ENCODE measurements around the gene PLN. TPM values are rescaled to one million over a fixed set of nuclear protein-coding genes. Genes with fewer than 3 reads are reported as not detected.

The PLN gene
- total and polyA plus RNA-seq, 10 donors = 0.43 to 3.9 (median 2.3) TPM

DNA sequence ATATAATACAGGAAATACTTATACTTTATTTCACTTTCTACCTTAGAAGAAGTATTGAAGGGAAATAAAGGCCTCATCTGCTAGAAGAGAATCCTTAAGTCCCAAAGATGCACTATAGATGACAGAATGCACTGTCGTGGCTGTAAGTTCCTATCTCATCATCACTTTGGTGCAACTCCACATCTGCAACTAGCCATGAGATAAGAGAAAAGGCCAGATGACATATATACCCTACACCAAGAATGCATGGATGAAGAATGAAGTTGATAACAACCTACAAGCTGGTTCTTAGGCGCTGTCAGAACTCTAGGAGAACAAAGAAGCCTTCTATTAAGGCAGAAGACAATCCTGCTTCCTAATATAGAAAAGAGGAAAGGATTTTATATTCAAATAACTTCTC, 11.6 kb upstream of the PLN start:
- no peaks in the 10 kb centered on the region for H3K4me1 ChIP-seq

DNA sequence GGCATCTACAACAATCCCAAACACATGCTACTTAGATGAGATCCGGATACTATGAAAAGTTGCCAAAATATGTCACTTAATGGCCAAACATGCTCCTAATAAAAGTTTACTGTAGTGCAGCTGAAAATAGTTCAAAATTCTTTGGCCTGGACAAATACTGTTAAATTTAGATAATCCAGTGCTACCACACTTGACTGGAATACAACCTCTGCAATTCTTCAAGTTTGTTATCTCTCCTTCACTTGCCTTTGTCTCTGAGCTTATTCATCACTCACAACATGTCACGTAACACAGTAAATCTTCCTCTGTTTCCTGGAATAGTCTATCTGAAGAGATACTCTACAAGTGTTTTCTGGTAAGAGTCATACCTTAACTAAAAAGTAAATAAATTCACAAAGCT, 10.5 kb upstream of the PLN start:
- WGBS, 5 donors = 66 to 79% (median 71%) methylated on average over 2 of the region's 2 CpGs
- no peak for DNase-seq

More for the DNA sequence above, 11.6 kb upstream of the PLN start:
- H3K27me3 ChIP-seq (replicated peaks in 1 of 7) = no peaks in the 10 kb centered on the region
- no peak for DNase-seq
- no peak overlapping the region for H3K27ac ChIP-seq
- peaks cover 0 to 1% (median 0%) of the 10 kb centered on the region in 8 donors for H3K9me3 ChIP-seq
- H3K36me3 ChIP-seq = no peaks in the 10 kb centered on the region
- H3K4me3 ChIP-seq = no peak overlapping the region
- intact Hi-C loops (cut with DNase I; ENCODE audit: low total_unique reads) = no loop called here
- no peak for TF ChIP-seq POLR2AphosphoS5 (IDR thresholded peaks at IDR 0.05)
- TF ChIP-seq, protein P1, sequence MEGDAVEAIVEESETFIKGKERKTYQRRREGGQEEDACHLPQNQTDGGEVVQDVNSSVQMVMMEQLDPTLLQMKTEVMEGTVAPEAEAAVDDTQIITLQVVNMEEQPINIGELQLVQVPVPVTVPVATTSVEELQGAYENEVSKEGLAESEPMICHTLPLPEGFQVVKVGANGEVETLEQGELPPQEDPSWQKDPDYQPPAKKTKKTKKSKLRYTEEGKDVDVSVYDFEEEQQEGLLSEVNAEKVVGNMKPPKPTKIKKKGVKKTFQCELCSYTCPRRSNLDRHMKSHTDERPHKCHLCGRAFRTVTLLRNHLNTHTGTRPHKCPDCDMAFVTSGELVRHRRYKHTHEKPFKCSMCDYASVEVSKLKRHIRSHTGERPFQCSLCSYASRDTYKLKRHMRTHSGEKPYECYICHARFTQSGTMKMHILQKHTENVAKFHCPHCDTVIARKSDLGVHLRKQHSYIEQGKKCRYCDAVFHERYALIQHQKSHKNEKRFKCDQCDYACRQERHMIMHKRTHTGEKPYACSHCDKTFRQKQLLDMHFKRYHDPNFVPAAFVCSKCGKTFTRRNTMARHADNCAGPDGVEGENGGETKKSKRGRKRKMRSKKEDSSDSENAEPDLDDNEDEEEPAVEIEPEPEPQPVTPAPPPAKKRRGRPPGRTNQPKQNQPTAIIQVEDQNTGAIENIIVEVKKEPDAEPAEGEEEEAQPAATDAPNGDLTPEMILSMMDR (IDR thresholded peaks at IDR 0.05 in 8 of 11, conservative IDR thresholded peaks at IDR 0.05 in 3 of 11) = no peak
- TF ChIP-seq POLR2A (IDR thresholded peaks at IDR 0.05) = no peak
- WGBS, 5 donors = 90 to 98% (median 93%) methylated on average over 2 of the region's 2 CpGs

DNA sequence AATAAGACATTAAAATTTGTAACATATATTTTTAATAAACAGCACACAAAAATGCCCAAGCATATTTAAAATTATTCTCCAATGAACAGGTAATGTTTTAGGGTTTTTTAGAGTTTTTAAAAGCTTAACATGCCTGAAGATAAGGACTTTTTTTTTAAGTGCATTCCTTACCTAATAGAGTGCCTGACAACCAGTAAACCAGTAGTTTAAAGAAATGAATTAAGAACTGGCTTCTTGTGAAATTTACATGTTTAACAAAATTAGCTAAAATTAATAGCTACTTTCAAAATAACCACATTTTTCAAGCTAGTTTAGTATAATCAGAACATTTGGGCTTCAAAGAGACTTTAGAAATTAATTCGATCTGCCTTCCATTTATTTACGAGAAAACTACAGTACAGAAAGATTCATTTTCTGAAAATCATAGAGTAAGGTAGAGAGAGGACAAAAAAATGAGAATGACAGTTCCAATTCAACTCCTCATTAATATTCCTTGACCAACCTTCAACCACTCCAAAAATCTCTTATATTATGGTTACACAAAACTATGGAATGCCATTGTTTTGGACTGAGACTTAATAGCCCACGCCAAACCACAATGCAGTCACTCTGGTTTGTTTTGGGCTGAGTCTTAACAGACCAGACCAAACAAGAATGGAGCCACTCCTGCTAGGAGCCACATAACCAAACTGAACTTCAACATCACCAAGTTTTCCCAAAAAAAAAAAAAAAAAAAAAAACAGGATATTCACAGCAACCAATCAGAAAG, 5.7 kb upstream of the PLN start:
- TF ChIP-seq POLR2AphosphoS5 (IDR thresholded peaks at IDR 0.05) (no peak), POLR2A (IDR thresholded peaks at IDR 0.05) (no peak)
- TF ChIP-seq, protein P1 (IDR thresholded peaks at IDR 0.05 in 8 of 11, conservative IDR thresholded peaks at IDR 0.05 in 3 of 11) = no peak
- Histone ChIP-seq H3K9me3 (no peaks in the 10 kb centered on the region), H3K36me3 (no peaks in the 10 kb centered on the region), H3K27ac (no peak overlapping the region), H3K4me1 (peaks cover 0 to 4% (median 0%) of the 10 kb centered on the region in 6 donors), H3K4me3 (no peak overlapping the region), H3K27me3 (replicated peaks in 1 of 7) (no peaks in the 10 kb centered on the region)
- no peak for DNase-seq
- intact Hi-C loops (cut with DNase I; ENCODE audit: low total_unique reads) = no loop called here
- WGBS, 5 donors = 94 to 100% (median 97%) methylated on average over 3 of the region's 3 CpGs

More for the DNA sequence above, 10.5 kb upstream of the PLN start:
- H3K27ac ChIP-seq = no peak overlapping the region
- H3K9me3 ChIP-seq = no peaks in the 10 kb centered on the region
- no peak overlapping the region for H3K4me3 ChIP-seq
- H3K27me3 ChIP-seq (replicated peaks in 1 of 7) = no peaks in the 10 kb centered on the region
- H3K36me3 ChIP-seq = no peaks in the 10 kb centered on the region
- TF ChIP-seq, protein P1 (IDR thresholded peaks at IDR 0.05 in 8 of 11, conservative IDR thresholded peaks at IDR 0.05 in 3 of 11) = no peak
- TF ChIP-seq POLR2A (IDR thresholded peaks at IDR 0.05) (no peak), POLR2AphosphoS5 (IDR thresholded peaks at IDR 0.05) (no peak)
- intact Hi-C loops (cut with DNase I; ENCODE audit: low total_unique reads) = no loop called here
- no peaks in the 10 kb centered on the region for H3K4me1 ChIP-seq

DNA sequence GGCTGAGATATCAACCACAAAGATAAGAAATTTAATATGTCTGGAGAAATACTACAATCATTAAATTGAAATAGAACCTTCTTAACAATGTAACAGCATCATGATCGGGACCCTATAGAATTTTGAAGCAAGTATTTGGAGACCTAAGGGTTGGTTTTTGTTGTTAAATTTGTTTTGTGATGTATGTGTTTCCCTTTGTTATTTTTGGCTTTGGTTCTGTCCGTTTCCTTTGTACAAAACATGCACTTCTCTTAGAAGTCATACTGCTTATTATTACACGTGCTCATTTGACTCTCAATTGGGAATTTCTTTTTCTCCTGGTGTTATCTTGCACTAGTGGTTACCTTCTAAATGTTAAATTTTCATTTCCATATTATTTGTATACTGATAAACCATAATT, 4.0 kb upstream of the PLN start:
- DNase-seq = no peak
- Histone ChIP-seq H3K4me3 (no peak overlapping the region), H3K36me3 (no peaks in the 10 kb centered on the region), H3K27me3 (replicated peaks in 1 of 7) (no peaks in the 10 kb centered on the region), H3K4me1 (peaks cover 0 to 10% (median 0%) of the 10 kb centered on the region in 6 donors), H3K9me3 (no peaks in the 10 kb centered on the region), H3K27ac (no peak overlapping the region)
- WGBS, 5 donors = 81 to 93% (median 84%) methylated on average over 3 of the region's 3 CpGs
- intact Hi-C loops (cut with DNase I; ENCODE audit: low total_unique reads) = no loop called here
- no peak for TF ChIP-seq POLR2AphosphoS5 (IDR thresholded peaks at IDR 0.05)
- TF ChIP-seq, protein P1 (IDR thresholded peaks at IDR 0.05 in 8 of 11, conservative IDR thresholded peaks at IDR 0.05 in 3 of 11) = no peak
- no peak for TF ChIP-seq POLR2A (IDR thresholded peaks at IDR 0.05)
